Measurements from ENCODE around the gene EPB41L2. TPM values are rescaled to one million over a fixed set of nuclear protein-coding genes. Genes with fewer than 3 reads are reported as not detected.
A peak's percentile ranks its signal among the peaks of the same experiment; 100 is the strongest.

Gene EPB41L2
- total RNA-seq, 1 donor from 2014 or later = 136 TPM

- H3K9ac ChIP-seq (ENCODE audit: low read length) = no peak overlapping the region
- no peak overlapping the region for H3K27ac ChIP-seq (ENCODE audit: low read depth, low read length)
- no peaks in the 10 kb centered on the region for H3K9me3 ChIP-seq (ENCODE audit: insufficient read depth, low read depth, low read length)
- DNase-seq (ENCODE audit: low read depth) (no peak), FAIRE-seq (no peak)
- no peak overlapping the region for H3K4me3 ChIP-seq (ENCODE audit: insufficient read depth, low read depth, low read length)
- Mint-ChIP-seq H3K9me3 (ENCODE audit: unreplicated experiment) (no peaks in the 10 kb centered on the region), H3K36me3 (ENCODE audit: low read depth, unreplicated experiment) (no peaks in the 10 kb centered on the region), H3K27ac (ENCODE audit: unreplicated experiment) (no peak overlapping the region), H3K4me3 (ENCODE audit: unreplicated experiment) (no peak overlapping the region), H3K4me1 (ENCODE audit: low read depth, unreplicated experiment) (peaks cover 9% of the 10 kb centered on the region), H3K27me3 (ENCODE audit: low read depth, unreplicated experiment) (no peaks in the 10 kb centered on the region)
- peak overlapping the region; percentile 40 for H3K4me2 ChIP-seq (ENCODE audit: low read length)
- H4K20me1 ChIP-seq (ENCODE audit: insufficient read depth, low read length) = peaks cover 5% of the 10 kb centered on the region
- peaks cover 56% of the 10 kb centered on the region for H3K79me2 ChIP-seq (ENCODE audit: insufficient read depth, low read length)
- H3K27me3 ChIP-seq (ENCODE audit: insufficient read depth, low read length) = no peaks in the 10 kb centered on the region
- no peaks in the 10 kb centered on the region for H3K4me1 ChIP-seq (ENCODE audit: insufficient read depth, low read length)
- no peak overlapping the region for H2AFZ ChIP-seq (ENCODE audit: low read depth, low read length)
- TF ChIP-seq EZH2 (IDR thresholded peaks at IDR 0.05; ENCODE audit: insufficient read depth, low read length) (no peak), CTCF (IDR thresholded peaks at IDR 0.05; ENCODE audit: insufficient read depth, low read depth, low read length) (no peak)
- no peaks in the 10 kb centered on the region for H3K36me3 ChIP-seq (ENCODE audit: insufficient read depth, low read length)
These were observed 23.7 kb downstream of the EPB41L2 start for GRCh38 chr6:131039345-131039680.

GRCh38 chr6:131038597-131039344, 24.3 kb downstream of the EPB41L2 start:
- peaks cover 55% of the 10 kb centered on the region for H3K79me2 ChIP-seq (ENCODE audit: insufficient read depth, low read length)
- H3K36me3 Mint-ChIP-seq (ENCODE audit: low read depth, unreplicated experiment) = no peaks in the 10 kb centered on the region
- no peak overlapping the region for H3K9ac ChIP-seq (ENCODE audit: low read length)
- H4K20me1 ChIP-seq (ENCODE audit: insufficient read depth, low read length) = peaks cover 5% of the 10 kb centered on the region
- no peaks in the 10 kb centered on the region for H3K27me3 ChIP-seq (ENCODE audit: insufficient read depth, low read length)
- no peak overlapping the region for H2AFZ ChIP-seq (ENCODE audit: low read depth, low read length)
- FAIRE-seq (peak; percentile 49), DNase-seq (ENCODE audit: low read depth) (peak; percentile 36)
- no peaks in the 10 kb centered on the region for H3K4me1 ChIP-seq (ENCODE audit: insufficient read depth, low read length)
- H3K4me2 ChIP-seq (ENCODE audit: low read length) = peak overlapping the region; percentile 40
- no peaks in the 10 kb centered on the region for H3K9me3 Mint-ChIP-seq (ENCODE audit: unreplicated experiment)
- no peak for TF ChIP-seq EZH2 (IDR thresholded peaks at IDR 0.05; ENCODE audit: insufficient read depth, low read length)
- TF ChIP-seq CTCF (IDR thresholded peaks at IDR 0.05; ENCODE audit: insufficient read depth, low read depth, low read length) = no peak
- H3K27ac Mint-ChIP-seq (ENCODE audit: unreplicated experiment) = peak overlapping the region; percentile 26
- H3K27ac ChIP-seq (ENCODE audit: low read depth, low read length) = peak overlapping the region; percentile 11
- no peak overlapping the region for H3K4me3 ChIP-seq (ENCODE audit: insufficient read depth, low read depth, low read length)
- no peaks in the 10 kb centered on the region for H3K27me3 Mint-ChIP-seq (ENCODE audit: low read depth, unreplicated experiment)
- no peak overlapping the region for H3K4me3 Mint-ChIP-seq (ENCODE audit: unreplicated experiment)
- no peaks in the 10 kb centered on the region for H3K9me3 ChIP-seq (ENCODE audit: insufficient read depth, low read depth, low read length)
- no peaks in the 10 kb centered on the region for H3K36me3 ChIP-seq (ENCODE audit: insufficient read depth, low read length)
- peaks cover 9% of the 10 kb centered on the region for H3K4me1 Mint-ChIP-seq (ENCODE audit: low read depth, unreplicated experiment)

- FAIRE-seq (no peak), DNase-seq (ENCODE audit: low read depth) (no peak)
- H3K4me2 ChIP-seq (ENCODE audit: low read length) = no peak overlapping the region
- no peak overlapping the region for H3K27ac ChIP-seq (ENCODE audit: low read depth, low read length)
- Mint-ChIP-seq H3K36me3 (ENCODE audit: low read depth, unreplicated experiment) (no peaks in the 10 kb centered on the region), H3K27me3 (ENCODE audit: low read depth, unreplicated experiment) (no peaks in the 10 kb centered on the region), H3K4me1 (ENCODE audit: low read depth, unreplicated experiment) (peaks cover 9% of the 10 kb centered on the region), H3K27ac (ENCODE audit: unreplicated experiment) (no peak overlapping the region), H3K4me3 (ENCODE audit: unreplicated experiment) (no peak overlapping the region), H3K9me3 (ENCODE audit: unreplicated experiment) (no peaks in the 10 kb centered on the region)
- H3K36me3 ChIP-seq (ENCODE audit: insufficient read depth, low read length) = no peaks in the 10 kb centered on the region
- no peaks in the 10 kb centered on the region for H3K27me3 ChIP-seq (ENCODE audit: insufficient read depth, low read length)
- peaks cover 51% of the 10 kb centered on the region for H3K79me2 ChIP-seq (ENCODE audit: insufficient read depth, low read length)
- no peak overlapping the region for H2AFZ ChIP-seq (ENCODE audit: low read depth, low read length)
- H4K20me1 ChIP-seq (ENCODE audit: insufficient read depth, low read length) = peaks cover 5% of the 10 kb centered on the region
- H3K4me1 ChIP-seq (ENCODE audit: insufficient read depth, low read length) = no peaks in the 10 kb centered on the region
- H3K9me3 ChIP-seq (ENCODE audit: insufficient read depth, low read depth, low read length) = no peaks in the 10 kb centered on the region
- H3K9ac ChIP-seq (ENCODE audit: low read length) = no peak overlapping the region
- TF ChIP-seq CTCF (IDR thresholded peaks at IDR 0.05; ENCODE audit: insufficient read depth, low read depth, low read length) = no peak
- TF ChIP-seq EZH2 (IDR thresholded peaks at IDR 0.05; ENCODE audit: insufficient read depth, low read length) = no peak
- H3K4me3 ChIP-seq (ENCODE audit: insufficient read depth, low read depth, low read length) = no peak overlapping the region
These were observed 25.7 kb downstream of the EPB41L2 start for GRCh38 chr6:131037194-131037897.
